ENCODE measurements around the gene CDH5.

DNA sequence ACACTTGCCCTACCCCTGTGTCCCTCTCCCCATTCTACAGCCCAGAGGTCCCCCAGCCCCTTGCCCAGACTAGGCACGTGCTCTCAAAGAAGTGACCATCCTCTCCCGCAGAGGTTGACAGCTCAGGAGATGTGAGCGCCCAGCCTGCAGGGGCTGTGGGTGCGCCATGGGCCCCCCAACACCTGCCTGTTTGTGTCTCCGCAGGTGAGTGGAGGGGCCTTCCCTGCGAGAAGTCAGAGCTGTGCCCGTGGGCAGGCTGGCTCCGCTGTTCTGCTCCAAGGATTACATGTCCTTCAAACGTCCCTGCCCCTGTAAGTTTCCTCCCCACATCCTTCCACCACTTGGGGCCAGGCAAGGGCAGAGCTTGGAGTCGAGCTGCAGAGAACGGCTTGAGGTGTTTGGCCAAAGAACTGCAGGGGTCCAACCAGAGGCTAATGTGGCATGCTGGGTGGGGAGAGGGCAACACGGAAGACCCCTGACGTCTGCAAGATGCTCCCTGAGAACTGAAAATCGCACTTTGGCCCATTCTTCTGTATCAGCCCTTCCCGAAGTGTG, 71.0 kb downstream of the CDH5 start:
- TF ChIP-seq POLR2AphosphoS5 (IDR thresholded peaks at IDR 0.05; ENCODE audit: insufficient read depth, low read depth, low read length) (no peak), POLR2A (IDR thresholded peaks at IDR 0.05; ENCODE audit: low read depth, low read length) (no peak)
- TF ChIP-seq, protein P1, sequence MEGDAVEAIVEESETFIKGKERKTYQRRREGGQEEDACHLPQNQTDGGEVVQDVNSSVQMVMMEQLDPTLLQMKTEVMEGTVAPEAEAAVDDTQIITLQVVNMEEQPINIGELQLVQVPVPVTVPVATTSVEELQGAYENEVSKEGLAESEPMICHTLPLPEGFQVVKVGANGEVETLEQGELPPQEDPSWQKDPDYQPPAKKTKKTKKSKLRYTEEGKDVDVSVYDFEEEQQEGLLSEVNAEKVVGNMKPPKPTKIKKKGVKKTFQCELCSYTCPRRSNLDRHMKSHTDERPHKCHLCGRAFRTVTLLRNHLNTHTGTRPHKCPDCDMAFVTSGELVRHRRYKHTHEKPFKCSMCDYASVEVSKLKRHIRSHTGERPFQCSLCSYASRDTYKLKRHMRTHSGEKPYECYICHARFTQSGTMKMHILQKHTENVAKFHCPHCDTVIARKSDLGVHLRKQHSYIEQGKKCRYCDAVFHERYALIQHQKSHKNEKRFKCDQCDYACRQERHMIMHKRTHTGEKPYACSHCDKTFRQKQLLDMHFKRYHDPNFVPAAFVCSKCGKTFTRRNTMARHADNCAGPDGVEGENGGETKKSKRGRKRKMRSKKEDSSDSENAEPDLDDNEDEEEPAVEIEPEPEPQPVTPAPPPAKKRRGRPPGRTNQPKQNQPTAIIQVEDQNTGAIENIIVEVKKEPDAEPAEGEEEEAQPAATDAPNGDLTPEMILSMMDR (IDR thresholded peaks at IDR 0.05; ENCODE audit: extremely low read depth in 1 of 2, insufficient read depth in 1 of 2, low read depth in 1 of 2, low read length in 2 of 2): no peak
- TF ChIP-seq, protein P2, sequence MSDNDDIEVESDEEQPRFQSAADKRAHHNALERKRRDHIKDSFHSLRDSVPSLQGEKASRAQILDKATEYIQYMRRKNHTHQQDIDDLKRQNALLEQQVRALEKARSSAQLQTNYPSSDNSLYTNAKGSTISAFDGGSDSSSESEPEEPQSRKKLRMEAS (IDR thresholded peaks at IDR 0.05; ENCODE audit: insufficient read depth, insufficient read length): no peak

Data from endothelial cell of umbilical vein (primary cell).